Measurements from ENCODE around the gene TUBGCP6.

- TF ChIP-seq FOXA1 (IDR thresholded peaks at IDR 0.05) (no peak), HDGF (IDR thresholded peaks at IDR 0.05; ENCODE audit: borderline replicate concordance) (no peak), NFRKB (IDR thresholded peaks at IDR 0.05) (no peak), FOXK2 (IDR thresholded peaks at IDR 0.05) (no peak), FOXM1 (IDR thresholded peaks at IDR 0.05; ENCODE audit: borderline replicate concordance) (no peak)
These were observed 19.4 kb downstream of the TUBGCP6 start for GRCh38 chr22:50225200-50225969.
